Activated naive CD4-positive, alpha-beta T cell (primary cell): ENCODE measurements around the gene SDC1.
"Not testable (repeated sequence)": the region's sequence is repeated elsewhere in the genome, so short reads cannot be mapped to it uniquely, and the experiment has no call there.

ENCODE experiments used
- DNase-seq, 4 experiments: peaks; one replicate each; lab custom pipeline; 2025; lab: John Stamatoyannopoulos, UW

Gene SDC1

GRCh38 chr2:20196657-20197161 lies 28.2 kb downstream of the SDC1 start:
- no peak for DNase-seq

- no peak for DNase-seq
Observed at GRCh38 chr2:20196053-20196656, 28.8 kb downstream of the SDC1 start.

- no peak for DNase-seq
Observed at GRCh38 chr2:20195431-20196033, 29.4 kb downstream of the SDC1 start.

- DNase-seq: not testable (repeated sequence)
Observed at GRCh38 chr2:20195016-20195411, 29.9 kb downstream of the SDC1 start.

DNA sequence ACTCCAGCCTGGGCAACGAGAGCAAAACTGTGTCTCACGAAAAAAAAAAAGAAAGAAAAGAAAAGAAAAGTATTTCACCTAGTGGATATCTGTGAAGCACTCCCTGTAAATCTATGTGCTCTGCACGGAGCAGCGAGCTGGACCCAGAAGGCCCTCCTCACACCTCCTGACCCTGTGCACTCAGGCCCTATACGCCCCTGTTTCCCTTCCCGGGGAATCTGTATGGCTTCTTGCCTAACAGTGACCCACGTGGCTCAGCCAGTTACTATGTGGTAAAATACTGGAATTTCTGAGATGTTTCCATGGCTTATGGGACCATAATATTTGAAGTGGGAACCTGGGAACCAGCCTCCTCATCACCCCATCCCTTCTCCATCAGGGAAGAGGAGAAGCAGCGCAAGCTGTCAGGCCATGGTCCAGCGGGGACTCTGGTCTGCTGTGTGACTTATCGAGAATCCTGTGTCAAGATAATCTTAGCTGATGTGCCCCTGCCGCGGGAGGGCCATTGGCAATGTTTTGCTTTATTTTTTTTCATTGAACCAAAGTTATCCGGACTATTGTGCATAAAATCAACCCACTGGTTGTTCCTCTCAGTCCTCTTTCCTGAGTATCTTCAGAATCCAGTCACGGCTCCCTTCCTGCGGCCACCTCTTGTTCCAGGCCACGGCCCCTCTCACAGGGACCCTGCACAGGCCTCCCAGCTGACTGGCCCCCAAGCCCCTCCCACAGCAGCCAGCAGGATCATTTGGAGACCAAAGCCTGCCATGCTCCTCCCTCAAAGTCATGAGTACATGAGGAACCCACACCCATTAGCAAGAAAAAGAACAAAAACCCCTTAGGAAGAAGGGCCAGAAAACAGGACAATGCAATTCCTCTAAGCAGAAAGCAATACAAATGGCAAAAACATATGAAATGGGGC lies 30.6 kb downstream of the SDC1 start:
- no peak for DNase-seq

GRCh38 chr2:20193185-20193584 lies 31.7 kb downstream of the SDC1 start:
- no peak for DNase-seq

DNA sequence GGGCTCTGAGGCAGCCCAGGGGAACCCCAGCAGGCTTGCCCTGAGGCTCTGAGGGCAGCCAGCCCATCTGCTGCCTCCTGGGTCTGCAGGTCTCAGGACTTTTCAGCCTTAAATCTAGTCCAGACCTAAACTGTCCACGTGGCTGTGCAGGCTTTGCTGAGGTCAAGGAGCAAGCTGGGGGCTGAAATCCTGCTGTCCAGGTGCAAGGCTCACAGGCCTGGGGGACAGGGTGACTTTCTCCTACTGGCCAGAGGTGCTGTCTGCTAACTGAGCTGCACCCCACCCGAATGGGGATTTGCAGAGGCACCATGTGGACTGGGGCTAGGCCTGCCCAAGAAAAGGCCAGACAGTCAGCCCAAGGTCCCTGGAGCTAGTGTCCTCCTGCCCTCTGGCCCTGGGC lies 32.1 kb downstream of the SDC1 start:
- DNase-seq: no peak

DNA sequence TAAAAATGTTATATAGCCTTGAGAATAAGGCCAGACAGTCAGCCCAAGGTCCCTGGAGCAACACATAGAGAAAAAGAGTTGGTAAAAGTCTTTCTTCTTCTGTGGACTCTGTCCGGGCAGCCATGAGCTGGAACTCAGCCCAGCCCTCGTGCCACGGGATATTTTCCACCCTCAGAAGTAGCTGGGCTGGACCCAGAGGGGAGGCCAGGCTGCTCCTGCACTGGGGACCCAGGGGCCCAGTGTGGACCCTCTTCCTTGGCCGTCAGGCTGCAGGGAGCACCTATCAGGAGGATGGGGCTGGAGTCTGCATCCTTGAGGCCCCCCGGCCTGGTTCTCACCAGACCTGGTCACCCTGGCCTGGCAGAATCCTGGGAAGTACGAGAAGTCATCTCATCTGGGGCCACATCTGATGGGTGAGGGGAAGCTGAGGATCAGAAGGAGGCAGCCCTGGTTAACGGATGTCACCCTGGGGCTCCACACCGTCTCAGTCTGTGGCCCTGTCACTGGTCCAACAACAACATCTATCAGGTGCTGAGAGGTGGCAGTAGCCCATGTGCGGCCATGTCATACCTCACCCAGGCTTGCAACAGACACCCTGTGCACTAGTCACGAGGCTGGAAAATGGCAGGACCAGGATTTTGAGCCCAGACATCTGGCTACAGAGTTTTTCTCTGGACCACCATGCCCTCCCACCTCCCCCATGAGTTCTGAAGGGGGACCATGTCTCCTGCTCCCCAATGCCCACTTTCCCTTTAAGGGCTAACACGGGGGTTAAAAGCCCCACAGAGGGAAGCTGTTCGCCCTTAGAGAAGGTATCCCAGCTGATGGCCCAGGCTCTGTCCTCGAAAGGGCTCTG lies 33.0 kb downstream of the SDC1 start:
- DNase-seq: no peak

- DNase-seq: no peak
Observed at GRCh38 chr2:20190876-20191713, 33.8 kb downstream of the SDC1 start.

DNA sequence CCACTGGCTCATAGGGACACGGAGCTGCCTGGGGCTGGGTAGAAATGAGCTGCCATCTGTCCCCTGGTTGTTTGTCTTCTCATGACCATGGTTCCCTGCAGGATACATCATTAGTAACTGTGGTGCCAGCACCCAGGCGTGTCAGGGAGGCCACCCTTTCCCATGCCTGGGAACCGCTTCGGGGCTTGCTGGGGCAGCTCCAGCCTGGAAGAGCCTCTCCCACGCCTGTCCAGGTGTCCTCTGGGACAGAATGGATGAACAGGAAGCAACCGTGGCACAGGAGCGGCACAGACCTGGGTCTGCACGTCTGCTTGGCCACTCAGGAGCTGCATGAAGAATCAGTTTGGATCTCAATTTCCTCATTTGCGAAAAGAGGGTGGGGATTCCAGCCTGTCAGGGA lies 34.8 kb downstream of the SDC1 start:
- no peak for DNase-seq

- DNase-seq: no peak
Observed at GRCh38 chr2:20189299-20189931, 35.5 kb downstream of the SDC1 start.

GRCh38 chr2:20188851-20189250 lies 36.1 kb downstream of the SDC1 start:
- DNase-seq: no peak

DNA sequence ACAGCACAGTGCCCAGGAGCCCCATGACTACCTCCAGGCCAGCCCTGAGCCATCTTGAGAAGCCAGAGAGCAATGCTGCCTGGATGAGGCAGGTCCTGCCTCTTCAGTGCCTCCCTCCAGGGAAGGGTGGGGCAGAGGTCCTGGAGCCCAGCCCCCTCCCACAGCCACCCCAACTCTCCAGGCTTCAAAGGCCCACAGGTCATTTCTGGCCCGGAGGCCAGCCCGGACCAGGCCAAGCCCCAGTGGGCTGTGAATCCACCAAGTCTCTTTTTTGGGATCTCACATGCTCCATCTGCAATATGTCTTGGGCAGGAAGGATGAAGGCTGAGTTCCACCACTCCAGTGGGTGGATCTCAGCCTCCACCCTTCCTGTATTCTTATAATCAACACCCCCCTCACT lies 36.7 kb downstream of the SDC1 start:
- no peak for DNase-seq

- DNase-seq: no peak
Observed at GRCh38 chr2:20187331-20187730, 37.6 kb downstream of the SDC1 start.

DNA sequence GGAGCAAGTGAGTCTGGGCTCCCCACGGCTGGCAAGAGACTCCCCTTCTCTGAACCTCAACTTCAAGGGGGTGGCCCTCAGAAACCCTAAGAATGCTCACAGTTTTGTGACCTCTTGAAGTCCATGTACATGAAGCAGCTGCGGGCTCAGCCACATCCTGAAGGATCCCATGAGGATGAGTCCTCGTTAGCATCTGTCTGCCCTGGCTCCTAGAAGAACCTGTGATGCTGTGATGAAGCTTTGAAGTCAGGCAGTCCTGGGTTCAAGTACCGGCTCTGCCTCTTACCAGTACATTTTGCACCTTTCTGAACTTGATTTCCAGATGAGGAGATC lies 38.1 kb downstream of the SDC1 start:
- no peak for DNase-seq

- DNase-seq: no peak
Observed at GRCh38 chr2:20186078-20186854, 38.7 kb downstream of the SDC1 start.

DNA sequence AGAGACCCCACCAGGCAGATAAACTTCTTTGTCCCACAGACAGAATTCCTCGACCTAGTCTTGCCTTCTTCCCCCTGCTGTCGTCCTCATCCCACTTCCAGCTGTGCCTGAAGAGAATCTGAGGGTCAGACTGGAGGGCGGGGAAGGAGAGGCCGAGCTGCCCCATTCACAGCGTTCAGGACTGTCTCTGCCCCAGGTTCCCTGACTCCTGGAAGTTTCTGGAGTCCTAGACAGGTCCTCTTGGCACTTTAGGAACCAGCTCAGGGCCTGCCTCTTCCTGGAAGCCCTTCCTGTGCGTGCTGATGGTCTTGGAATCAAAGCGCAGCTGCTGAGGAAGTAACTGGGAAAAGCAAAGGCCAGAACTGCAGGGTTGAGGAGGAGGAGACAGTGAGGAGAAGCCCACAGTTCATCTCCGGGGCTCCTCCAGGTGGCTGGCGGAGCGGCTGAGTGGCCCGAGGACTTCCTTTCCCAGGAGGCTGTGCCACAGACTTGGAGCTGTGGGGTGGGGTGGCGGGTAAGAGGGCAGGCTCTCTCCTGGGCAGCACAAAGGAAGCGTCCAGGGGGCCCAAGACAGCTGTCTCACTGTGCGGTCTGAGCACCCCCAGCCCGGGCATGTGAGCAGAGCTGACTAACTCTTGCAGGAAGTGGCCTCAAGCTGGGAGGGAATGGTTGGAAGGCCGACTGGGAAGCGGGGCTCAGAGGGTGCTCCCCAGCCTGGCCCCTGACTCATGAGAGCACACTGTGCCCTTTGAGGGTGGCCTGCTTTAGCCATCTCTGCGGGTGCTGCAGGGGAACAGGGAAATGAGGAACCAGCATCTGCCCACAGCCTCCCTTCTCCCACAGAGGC lies 39.5 kb downstream of the SDC1 start:
- no peak for DNase-seq

GRCh38 chr2:20184067-20184938 lies 40.6 kb downstream of the SDC1 start:
- no peak for DNase-seq
